Nucleus accumbens (tissue), 56 donors: ENCODE data around the gene RBX1.
"Not testable (repeated sequence)": the region's sequence is repeated elsewhere in the genome, so short reads cannot be mapped to it uniquely, and the experiment has no call there.

Experiments
- DNase-seq, 56 donors: peaks; one replicate each; lab custom pipeline; 2025; lab: John Stamatoyannopoulos, UW

Gene RBX1

GRCh38 chr22:40950962-40951794 is at the start of gene RBX1:
RBX1 (plus strand) TSS chr22:40951378; CDS start chr22:40951399, 21 bp downstream.
- peak; percentile 72 to 100 (median 98) for DNase-seq

GRCh38 chr22:40904101-40904500 is 47.1 kb upstream of the RBX1 start:
- no peak for DNase-seq

GRCh38 chr22:40908895-40909294 is 42.3 kb upstream of the RBX1 start:
- no peak for DNase-seq

GRCh38 chr22:40911772-40912171 is 39.4 kb upstream of the RBX1 start:
- DNase-seq = no peak

- not testable (repeated sequence) for DNase-seq
These were observed 38.2 kb upstream of the RBX1 start for GRCh38 chr22:40912987-40913386.

- DNase-seq = no peak
These were observed 31.7 kb upstream of the RBX1 start for GRCh38 chr22:40919446-40919845.

- no peak for DNase-seq
These were observed 30.7 kb upstream of the RBX1 start for GRCh38 chr22:40920526-40920925.

GRCh38 chr22:40922484-40923303 is 28.5 kb upstream of the RBX1 start:
- DNase-seq = peak in 2 of 56 donors; percentile 0 to 11

- DNase-seq = no peak
These were observed 22.5 kb upstream of the RBX1 start for GRCh38 chr22:40928657-40929056.

GRCh38 chr22:40932396-40932795 is 18.8 kb upstream of the RBX1 start:
- no peak for DNase-seq

- DNase-seq = no peak
These were observed 12.0 kb upstream of the RBX1 start for GRCh38 chr22:40939202-40939601.

GRCh38 chr22:40951795-40952605 is 822 bp downstream of the RBX1 start:
- peak in 1 of 56 donors; percentile 34 for DNase-seq

- DNase-seq = no peak
These were observed 2.3 kb downstream of the RBX1 start for GRCh38 chr22:40953471-40953870.

- DNase-seq = no peak
These were observed 2.9 kb downstream of the RBX1 start for GRCh38 chr22:40954113-40954512.

GRCh38 chr22:40955571-40955970 is 4.4 kb downstream of the RBX1 start:
- DNase-seq = no peak

GRCh38 chr22:40957601-40958000 is 6.4 kb downstream of the RBX1 start:
- DNase-seq = no peak

- no peak for DNase-seq
These were observed 7.1 kb downstream of the RBX1 start for GRCh38 chr22:40958299-40958698.

GRCh38 chr22:40960145-40960544 is 9.0 kb downstream of the RBX1 start:
- no peak for DNase-seq

GRCh38 chr22:40965936-40966725 is 15.0 kb downstream of the RBX1 start:
- DNase-seq = no peak

GRCh38 chr22:40966726-40967085 is 15.5 kb downstream of the RBX1 start:
- no peak for DNase-seq
